NB4 (cell line): ENCODE results near the gene LMO4.

Experiments used
- CTCF ChIP-seq: IDR thresholded peaks from one replicate; pipeline ENCODE4 v1.5.1; 2012; ENCODE audit warnings: low read depth, low read length
- MAX ChIP-seq: IDR thresholded peaks from 2 replicates; pipeline ENCODE4 v1.6.1; 2011; ENCODE audit warnings: low read depth, low read length
- MYC ChIP-seq: IDR thresholded peaks from 2 replicates; pipeline ENCODE4 v1.6.1; 2011; ENCODE audit warnings: low read depth, low read length
- POLR2A ChIP-seq: IDR thresholded peaks from 2 replicates; pipeline ENCODE4 v1.6.1; 2011; ENCODE audit warnings: mild to moderate bottlenecking; ENCODE audit not compliant: insufficient read length; ENCODE audit errors: extremely low read depth

GRCh38 chr1:87337606-87338005 lies 8.9 kb downstream of the LMO4 start:
- no peak for TF ChIP-seq CTCF
- no peak for TF ChIP-seq POLR2A
- no peak for TF ChIP-seq MAX
- TF ChIP-seq MYC = no peak
